Measurements from ENCODE around the gene DLG2.

Gene DLG2

GRCh38 chr11:85541683-85542082 lies 85.5 kb downstream of the DLG2 start:
- no peak overlapping the region for H3K4me3 ChIP-seq (replicated peaks in 1 of 2; ENCODE audit: low read depth in 2 of 2, low read length in 2 of 2)
- no peak for DNase-seq (ENCODE audit: low read depth in 2 of 2)
- no peak for TF ChIP-seq CTCF (IDR thresholded peaks at IDR 0.05; ENCODE audit: low read depth, low read length)

- TF ChIP-seq CTCF (IDR thresholded peaks at IDR 0.05; ENCODE audit: low read depth, low read length), result no peak
- DNase-seq (ENCODE audit: low read depth in 2 of 2), result no peak
- no peak overlapping the region for H3K4me3 ChIP-seq (replicated peaks in 1 of 2; ENCODE audit: low read depth in 2 of 2, low read length in 2 of 2)
Measured at GRCh38 chr11:85540635-85541205, 86.4 kb downstream of the DLG2 start.

GRCh38 chr11:85540181-85540580 lies 87.0 kb downstream of the DLG2 start:
- DNase-seq (ENCODE audit: low read depth in 2 of 2), result no peak
- H3K4me3 ChIP-seq (replicated peaks in 1 of 2; ENCODE audit: low read depth in 2 of 2, low read length in 2 of 2), result no peak overlapping the region
- no peak for TF ChIP-seq CTCF (IDR thresholded peaks at IDR 0.05; ENCODE audit: low read depth, low read length)

GRCh38 chr11:85539740-85540139 lies 87.4 kb downstream of the DLG2 start:
- no peak overlapping the region for H3K4me3 ChIP-seq (replicated peaks in 1 of 2; ENCODE audit: low read depth in 2 of 2, low read length in 2 of 2)
- DNase-seq (ENCODE audit: low read depth in 2 of 2), result no peak
- TF ChIP-seq CTCF (IDR thresholded peaks at IDR 0.05; ENCODE audit: low read depth, low read length), result no peak

- no peak for TF ChIP-seq CTCF (IDR thresholded peaks at IDR 0.05; ENCODE audit: low read depth, low read length)
- no peak overlapping the region for H3K4me3 ChIP-seq (replicated peaks in 1 of 2; ENCODE audit: low read depth in 2 of 2, low read length in 2 of 2)
- no peak for DNase-seq (ENCODE audit: low read depth in 2 of 2)
Measured at GRCh38 chr11:85539029-85539689, 88.0 kb downstream of the DLG2 start.

GRCh38 chr11:85536438-85536837 lies 90.7 kb downstream of the DLG2 start:
- TF ChIP-seq CTCF (IDR thresholded peaks at IDR 0.05; ENCODE audit: low read depth, low read length), result no peak
- DNase-seq (ENCODE audit: low read depth in 2 of 2), result no peak
- H3K4me3 ChIP-seq (replicated peaks in 1 of 2; ENCODE audit: low read depth in 2 of 2, low read length in 2 of 2), result no peak overlapping the region

GRCh38 chr11:85534806-85535205 lies 92.3 kb downstream of the DLG2 start:
- no peak for TF ChIP-seq CTCF (IDR thresholded peaks at IDR 0.05; ENCODE audit: low read depth, low read length)
- no peak for DNase-seq (ENCODE audit: low read depth in 2 of 2)
- no peak overlapping the region for H3K4me3 ChIP-seq (replicated peaks in 1 of 2; ENCODE audit: low read depth in 2 of 2, low read length in 2 of 2)
